ENCODE results near the gene SLITRK1. TPM values are rescaled to one million over a fixed set of nuclear protein-coding genes. Genes with fewer than 3 reads are reported as not detected.

Gene SLITRK1
- polyA plus RNA-seq, 3 donors = not detected

DNA sequence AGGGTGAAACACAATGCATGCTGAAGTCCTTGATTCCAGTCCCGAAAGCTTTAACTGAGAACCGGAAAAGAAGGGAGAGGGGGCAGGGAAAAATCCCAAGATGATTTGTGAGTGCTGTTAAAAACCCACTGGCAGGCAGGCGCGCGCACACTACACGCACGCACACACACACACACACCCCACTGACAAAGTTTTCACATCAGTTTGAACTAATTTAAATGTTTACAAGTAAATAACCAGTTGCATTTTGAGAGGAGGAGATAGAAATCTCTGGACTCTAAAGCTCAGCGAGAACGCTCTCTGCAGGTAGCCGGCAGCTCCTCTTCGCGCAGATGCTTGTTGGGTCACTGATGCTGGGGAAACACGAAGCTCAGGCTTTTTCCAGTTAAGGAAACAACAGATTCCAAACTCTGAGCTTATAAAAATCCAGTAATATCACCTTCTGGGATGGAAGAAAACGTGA lies 818 bp upstream of the SLITRK1 start:
- Histone ChIP-seq H4K20me1 (ENCODE audit: insufficient read depth, low read length) (no peaks in the 10 kb centered on the region), H3K27me3 (ENCODE audit: control insufficient read depth in 2 of 2, insufficient read depth in 2 of 2, low read length in 2 of 2) (peaks cover 31 to 56% of the 10 kb centered on the region in 2 donors), H3K9ac (ENCODE audit: insufficient read depth, low read length, poor library complexity, severe bottlenecking) (no peak overlapping the region), H3K27ac (ENCODE audit: low read depth in 1 of 2, low read length in 2 of 2) (no peak overlapping the region), H3K4me1 (ENCODE audit: control insufficient read depth in 1 of 2, insufficient read depth in 2 of 2, low read length in 2 of 2) (no peaks in the 10 kb centered on the region), H2AFZ (ENCODE audit: insufficient read depth, low read depth, low read length, poor library complexity, severe bottlenecking) (no peak overlapping the region), H3K4me3 (replicated peaks in 1 of 3; ENCODE audit: low read depth in 2 of 3, low read length in 3 of 3) (no peak overlapping the region), H3K4me2 (replicated peaks; ENCODE audit: extremely low read depth, low read length, poor library complexity, severe bottlenecking) (no peak overlapping the region), H3K9me3 (replicated peaks in 1 of 2; ENCODE audit: control insufficient read depth in 1 of 2, insufficient read depth in 1 of 2, low read length in 2 of 2) (peaks cover 7 to 23% of the 10 kb centered on the region in 2 donors), H3K36me3 (replicated peaks in 1 of 2; ENCODE audit: control insufficient read depth in 1 of 2, insufficient read depth in 2 of 2, low read length in 2 of 2) (no peaks in the 10 kb centered on the region), H3K79me2 (ENCODE audit: insufficient read depth, low read length) (no peaks in the 10 kb centered on the region)
- WGBS (ENCODE audit: insufficient coverage) = 14% methylated on average over 6 of the region's 14 CpGs
- H3K27me3 Mint-ChIP-seq (ENCODE audit: low read depth in 3 of 3) = peaks cover 58 to 60% (median 58%) of the 10 kb centered on the region in 3 donors
- no peak for TF ChIP-seq CTCF (IDR thresholded peaks at IDR 0.05)
- H3K4me1 Mint-ChIP-seq = peaks cover 5% of the 10 kb centered on the region
- intact Hi-C loops (cut with micrococcal nuclease) = no loop called here
- H3K9me3 Mint-ChIP-seq = peaks cover 0 to 30% (median 12%) of the 10 kb centered on the region in 7 donors
- no peak overlapping the region for H3K27ac Mint-ChIP-seq
- DNase-seq = no peak
- H3K4me3 Mint-ChIP-seq = peak overlapping the region in 1 of 2 donors; percentile 81
- H3K36me3 Mint-ChIP-seq = no peaks in the 10 kb centered on the region

DNA sequence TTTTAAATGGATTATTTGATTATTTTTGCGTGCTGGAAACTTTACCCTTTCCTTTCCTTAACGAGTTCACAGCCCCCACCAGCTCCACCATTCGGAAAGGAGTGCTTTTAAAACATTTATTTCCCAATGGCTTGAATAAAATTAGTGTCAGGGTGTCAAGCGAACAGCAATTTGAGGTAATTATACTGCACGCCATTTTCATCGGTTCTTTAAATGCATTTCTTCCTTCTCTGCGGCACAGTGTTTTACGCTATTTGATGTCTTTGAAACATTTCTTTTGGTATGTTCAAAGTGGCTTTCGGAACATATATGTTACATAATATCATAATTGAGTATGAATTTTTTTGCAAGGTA lies 309 bp upstream of the SLITRK1 start:
- no peak for DNase-seq
- H3K4me3 Mint-ChIP-seq = peak overlapping the region in 1 of 2 donors; percentile 81

More for the DNA sequence above, 309 bp upstream of the SLITRK1 start:
- Histone ChIP-seq H3K27me3 (ENCODE audit: control insufficient read depth in 2 of 2, insufficient read depth in 2 of 2, low read length in 2 of 2) (peaks cover 31 to 56% of the 10 kb centered on the region in 2 donors), H3K27ac (ENCODE audit: low read depth in 1 of 2, low read length in 2 of 2) (no peak overlapping the region), H3K4me3 (replicated peaks in 1 of 3; ENCODE audit: low read depth in 2 of 3, low read length in 3 of 3) (no peak overlapping the region), H3K4me2 (replicated peaks; ENCODE audit: extremely low read depth, low read length, poor library complexity, severe bottlenecking) (no peak overlapping the region), H4K20me1 (ENCODE audit: insufficient read depth, low read length) (no peaks in the 10 kb centered on the region), H3K4me1 (ENCODE audit: control insufficient read depth in 1 of 2, insufficient read depth in 2 of 2, low read length in 2 of 2) (no peaks in the 10 kb centered on the region), H3K36me3 (replicated peaks in 1 of 2; ENCODE audit: control insufficient read depth in 1 of 2, insufficient read depth in 2 of 2, low read length in 2 of 2) (no peaks in the 10 kb centered on the region), H3K9ac (ENCODE audit: insufficient read depth, low read length, poor library complexity, severe bottlenecking) (no peak overlapping the region), H3K79me2 (ENCODE audit: insufficient read depth, low read length) (no peaks in the 10 kb centered on the region), H2AFZ (ENCODE audit: insufficient read depth, low read depth, low read length, poor library complexity, severe bottlenecking) (no peak overlapping the region), H3K9me3 (replicated peaks in 1 of 2; ENCODE audit: control insufficient read depth in 1 of 2, insufficient read depth in 1 of 2, low read length in 2 of 2) (peaks cover 7 to 23% of the 10 kb centered on the region in 2 donors)
- peaks cover 61 to 65% (median 63%) of the 10 kb centered on the region in 3 donors for H3K27me3 Mint-ChIP-seq (ENCODE audit: low read depth in 3 of 3)
- H3K36me3 Mint-ChIP-seq = no peaks in the 10 kb centered on the region
- peaks cover 0 to 30% (median 12%) of the 10 kb centered on the region in 7 donors for H3K9me3 Mint-ChIP-seq
- no CpG with 5 or more reads among the region's 9 CpGs for WGBS (ENCODE audit: insufficient coverage)
- no peak for TF ChIP-seq CTCF (IDR thresholded peaks at IDR 0.05)
- H3K27ac Mint-ChIP-seq = no peak overlapping the region
- intact Hi-C loops (cut with micrococcal nuclease) = no loop called here
- peaks cover 5% of the 10 kb centered on the region for H3K4me1 Mint-ChIP-seq
